GM23338 (cell line): ENCODE measurements around the gene CRYM. TPM values are rescaled to one million over a fixed set of nuclear protein-coding genes. Genes with fewer than 3 reads are reported as not detected.

Experiments used
- ATAC-seq: fragments of 200-7000 bp; cut with Tn5 transposase; 3 replicates; pipeline ENCODE4 v1.9.1; 2020
- DNase-seq: peaks from one replicate; pipeline ENCODE4 v3.0.0-alpha.2; 2015; ENCODE audit warnings: low spot score
- H2AFZ ChIP-seq: fragments of 200-600 bp; sonication (generic); 2 replicates; pipeline ENCODE4 v1.8.0; 2016; ENCODE audit warnings: antibody characterized with exemption, mild to moderate bottlenecking, moderate library complexity
- H3F3A ChIP-seq: fragments of 200-600 bp; sonication (generic); replicated peaks from 2 replicates; pipeline ENCODE4 v1.8.0; 2017; ENCODE audit warnings: antibody characterized with exemption, mixed run types, low read depth
- H3K27ac ChIP-seq: fragments of 200-600 bp; sonication (generic); 2 replicates; pipeline ENCODE4 v1.6.1; 2016; ENCODE audit warnings: low read depth
- H3K27me3 ChIP-seq: fragments of 200-600 bp; sonication (generic); 2 replicates; pipeline ENCODE4 v1.8.0; 2016; ENCODE audit warnings: mild to moderate bottlenecking, mixed run types, moderate library complexity; ENCODE audit not compliant: insufficient read depth
- H3K36me3 ChIP-seq: fragments of 200-600 bp; sonication (generic); 2 replicates; pipeline ENCODE4 v1.8.0; 2016; ENCODE audit warnings: mild to moderate bottlenecking; ENCODE audit not compliant: insufficient read depth
- H3K4me1 ChIP-seq: fragments of 200-600 bp; sonication (generic); 2 replicates; pipeline ENCODE4 v1.8.0; 2016; ENCODE audit warnings: mild to moderate bottlenecking, moderate library complexity; ENCODE audit not compliant: insufficient read depth
- H3K4me2 ChIP-seq: fragments of 200-600 bp; sonication (generic); 2 replicates; pipeline ENCODE4 v1.7.1; 2017; ENCODE audit warnings: mixed run types
- H3K4me3 ChIP-seq: fragments of 200-600 bp; sonication (generic); 2 replicates; pipeline ENCODE4 v1.6.1; 2016; ENCODE audit warnings: mixed run types
- H3K79me2 ChIP-seq: fragments of 200-600 bp; sonication (generic); replicated peaks from 2 replicates; pipeline ENCODE4 v1.8.0; 2017; ENCODE audit warnings: mild to moderate bottlenecking; ENCODE audit not compliant: insufficient read depth
- H3K9me2 ChIP-seq: fragments of 200-600 bp; sonication (generic); 2 replicates; pipeline ENCODE4 v1.8.0; 2017; ENCODE audit not compliant: insufficient read depth
- H4K20me1 ChIP-seq: fragments of 200-600 bp; sonication (generic); replicated peaks from 2 replicates; pipeline ENCODE4 v1.8.0; 2017; ENCODE audit warnings: mild to moderate bottlenecking; ENCODE audit not compliant: insufficient read depth
- H3K27ac Mint-ChIP-seq: 2 replicates; pipeline ENCODE4 v1.8.0; 2020; ENCODE audit warnings: inconsistent platforms, mild to moderate bottlenecking, moderate library complexity, mixed read lengths
- H3K27me3 Mint-ChIP-seq: 3 replicates; pipeline ENCODE4 v1.8.0; 2022; ENCODE audit warnings: low read depth, mild to moderate bottlenecking, moderate library complexity, mixed read lengths, inconsistent platforms; ENCODE audit not compliant: insufficient read depth, poor library complexity
- H3K36me3 Mint-ChIP-seq: 3 replicates; pipeline ENCODE4 v1.8.0; 2021; ENCODE audit warnings: low read depth, mild to moderate bottlenecking, inconsistent platforms, moderate library complexity, mixed read lengths
- H3K4me1 Mint-ChIP-seq: 3 replicates; pipeline ENCODE4 v1.8.0; 2020; ENCODE audit warnings: mild to moderate bottlenecking, inconsistent platforms, mixed read lengths
- H3K4me3 Mint-ChIP-seq: 3 replicates; pipeline ENCODE4 v1.8.0; 2021; ENCODE audit warnings: moderate library complexity, mild to moderate bottlenecking, inconsistent platforms, mixed read lengths
- H3K9me3 Mint-ChIP-seq: 3 replicates; pipeline ENCODE4 v1.8.0; 2020; ENCODE audit warnings: moderate library complexity, mild to moderate bottlenecking, inconsistent platforms, mixed read lengths
- CREB1 ChIP-seq: fragments of 250-450 bp; sonication (Bioruptor Pico); IDR thresholded peaks from 2 replicates; pipeline ENCODE4 v1.5.0; 2020; ENCODE audit warnings: low read depth, mild to moderate bottlenecking, moderate library complexity
- CTCF ChIP-seq, 2 experiments: fragments of 200-600 bp in 1 of 2; sonication (generic) in 1 of 2; conservative IDR thresholded peaks; 2 replicates each; pipeline versions ENCODE4 v1.5.1 to v1.6.1; 2016 to 2017; ENCODE audit warnings: antibody characterized with exemption in 2 of 2, low read depth in 2 of 2, mild to moderate bottlenecking in 2 of 2, moderate library complexity in 1 of 2
- EZH2 ChIP-seq: fragments of 200-600 bp; sonication (generic); IDR thresholded peaks from one replicate; pipeline ENCODE4 v1.8.0; 2017; ENCODE audit warnings: antibody characterized with exemption, mild to moderate bottlenecking, low read depth; ENCODE audit not compliant: unreplicated experiment
- EZH2phosphoT487 ChIP-seq: fragments of 200-600 bp; sonication (generic); IDR thresholded peaks from one replicate; pipeline ENCODE4 v1.8.1; 2018; ENCODE audit warnings: antibody characterized with exemption; ENCODE audit not compliant: unreplicated experiment
- JUNB ChIP-seq: IDR thresholded peaks from one replicate; pipeline ENCODE4 v1.6.1; 2016; ENCODE audit warnings: antibody characterized with exemption; ENCODE audit not compliant: unreplicated experiment
- NANOG ChIP-seq: IDR thresholded peaks from 2 replicates; pipeline ENCODE4 v1.6.1; 2016; ENCODE audit warnings: antibody characterized with exemption, borderline replicate concordance
- POLR2AphosphoS5 ChIP-seq: IDR thresholded peaks from 2 replicates; pipeline ENCODE4 v1.6.1; 2016; ENCODE audit warnings: antibody characterized with exemption, low read depth
- REST ChIP-seq: IDR thresholded peaks from one replicate; pipeline ENCODE4 v1.6.1; 2018; ENCODE audit warnings: antibody characterized with exemption; ENCODE audit not compliant: unreplicated experiment
- STAT1 ChIP-seq: IDR thresholded peaks from one replicate; pipeline ENCODE4 v1.6.1; 2016; ENCODE audit warnings: antibody characterized with exemption; ENCODE audit not compliant: unreplicated experiment
- ZNF114 ChIP-seq: fragments of 250-450 bp; sonication (Bioruptor Pico); IDR thresholded peaks from 2 replicates; pipeline ENCODE4 v1.5.0; 2020; ENCODE audit warnings: mild to moderate bottlenecking, moderate library complexity
- ZNF331 ChIP-seq: fragments of 250-450 bp; sonication (Bioruptor Pico); IDR thresholded peaks from 2 replicates; pipeline ENCODE4 v1.5.0; 2020; ENCODE audit warnings: low read depth, mild to moderate bottlenecking, moderate library complexity
- polyA plus RNA-seq: library from polyadenylated mRNA; unstranded; fragments of >200 nt; fragmentation: Nextera tagmentation; extraction: Ambion mirVana; gene quantifications from 2 replicates; pipeline ENCODE4 v1.2.1, GENCODE V29; 2016
- total RNA-seq: library from RNA; depleted of rRNA; stranded (reverse); fragments of >200 nt; shearing (Covaris generic); gene quantifications from 2 replicates; pipeline ENCODE4 v1.2.3, GENCODE V29; 2014
- TF ChIP-seq, protein P1 (sequence below): fragments of 250-450 bp; sonication (Bioruptor Pico); IDR thresholded peaks from 2 replicates; pipeline ENCODE4 v1.5.0; 2020; ENCODE audit warnings: mild to moderate bottlenecking, moderate library complexity

CRYM gene
- total and polyA plus RNA-seq, 2 experiments from 2014 or later: 15.2 to 18.0 TPM

GRCh38 chr16:21227866-21228265 lies 50.2 kb downstream of the CRYM start:
- peaks cover 12% of the 10 kb centered on the region for H3K4me1 ChIP-seq
- no peak overlapping the region for H3K4me3 ChIP-seq
- Mint-ChIP-seq H3K9me3 (no peaks in the 10 kb centered on the region), H3K27ac (no peak overlapping the region), H3K27me3 (no peaks in the 10 kb centered on the region), H3K4me1 (peaks cover 14% of the 10 kb centered on the region), H3K4me3 (no peak overlapping the region), H3K36me3 (no peaks in the 10 kb centered on the region)
- no peak overlapping the region for H3K4me2 ChIP-seq
- ATAC-seq (no peak), DNase-seq (no peak)
- no peaks in the 10 kb centered on the region for H3K27me3 ChIP-seq
- H3K27ac ChIP-seq: no peak overlapping the region
- no peak for TF ChIP-seq JUNB
- TF ChIP-seq REST: no peak
- no peak for TF ChIP-seq STAT1
- TF ChIP-seq EZH2phosphoT487: no peak
- TF ChIP-seq CTCF (conservative IDR thresholded peaks at IDR 0.05; ENCODE audit: low read depth in 2 of 2): no peak
- TF ChIP-seq, protein P1, sequence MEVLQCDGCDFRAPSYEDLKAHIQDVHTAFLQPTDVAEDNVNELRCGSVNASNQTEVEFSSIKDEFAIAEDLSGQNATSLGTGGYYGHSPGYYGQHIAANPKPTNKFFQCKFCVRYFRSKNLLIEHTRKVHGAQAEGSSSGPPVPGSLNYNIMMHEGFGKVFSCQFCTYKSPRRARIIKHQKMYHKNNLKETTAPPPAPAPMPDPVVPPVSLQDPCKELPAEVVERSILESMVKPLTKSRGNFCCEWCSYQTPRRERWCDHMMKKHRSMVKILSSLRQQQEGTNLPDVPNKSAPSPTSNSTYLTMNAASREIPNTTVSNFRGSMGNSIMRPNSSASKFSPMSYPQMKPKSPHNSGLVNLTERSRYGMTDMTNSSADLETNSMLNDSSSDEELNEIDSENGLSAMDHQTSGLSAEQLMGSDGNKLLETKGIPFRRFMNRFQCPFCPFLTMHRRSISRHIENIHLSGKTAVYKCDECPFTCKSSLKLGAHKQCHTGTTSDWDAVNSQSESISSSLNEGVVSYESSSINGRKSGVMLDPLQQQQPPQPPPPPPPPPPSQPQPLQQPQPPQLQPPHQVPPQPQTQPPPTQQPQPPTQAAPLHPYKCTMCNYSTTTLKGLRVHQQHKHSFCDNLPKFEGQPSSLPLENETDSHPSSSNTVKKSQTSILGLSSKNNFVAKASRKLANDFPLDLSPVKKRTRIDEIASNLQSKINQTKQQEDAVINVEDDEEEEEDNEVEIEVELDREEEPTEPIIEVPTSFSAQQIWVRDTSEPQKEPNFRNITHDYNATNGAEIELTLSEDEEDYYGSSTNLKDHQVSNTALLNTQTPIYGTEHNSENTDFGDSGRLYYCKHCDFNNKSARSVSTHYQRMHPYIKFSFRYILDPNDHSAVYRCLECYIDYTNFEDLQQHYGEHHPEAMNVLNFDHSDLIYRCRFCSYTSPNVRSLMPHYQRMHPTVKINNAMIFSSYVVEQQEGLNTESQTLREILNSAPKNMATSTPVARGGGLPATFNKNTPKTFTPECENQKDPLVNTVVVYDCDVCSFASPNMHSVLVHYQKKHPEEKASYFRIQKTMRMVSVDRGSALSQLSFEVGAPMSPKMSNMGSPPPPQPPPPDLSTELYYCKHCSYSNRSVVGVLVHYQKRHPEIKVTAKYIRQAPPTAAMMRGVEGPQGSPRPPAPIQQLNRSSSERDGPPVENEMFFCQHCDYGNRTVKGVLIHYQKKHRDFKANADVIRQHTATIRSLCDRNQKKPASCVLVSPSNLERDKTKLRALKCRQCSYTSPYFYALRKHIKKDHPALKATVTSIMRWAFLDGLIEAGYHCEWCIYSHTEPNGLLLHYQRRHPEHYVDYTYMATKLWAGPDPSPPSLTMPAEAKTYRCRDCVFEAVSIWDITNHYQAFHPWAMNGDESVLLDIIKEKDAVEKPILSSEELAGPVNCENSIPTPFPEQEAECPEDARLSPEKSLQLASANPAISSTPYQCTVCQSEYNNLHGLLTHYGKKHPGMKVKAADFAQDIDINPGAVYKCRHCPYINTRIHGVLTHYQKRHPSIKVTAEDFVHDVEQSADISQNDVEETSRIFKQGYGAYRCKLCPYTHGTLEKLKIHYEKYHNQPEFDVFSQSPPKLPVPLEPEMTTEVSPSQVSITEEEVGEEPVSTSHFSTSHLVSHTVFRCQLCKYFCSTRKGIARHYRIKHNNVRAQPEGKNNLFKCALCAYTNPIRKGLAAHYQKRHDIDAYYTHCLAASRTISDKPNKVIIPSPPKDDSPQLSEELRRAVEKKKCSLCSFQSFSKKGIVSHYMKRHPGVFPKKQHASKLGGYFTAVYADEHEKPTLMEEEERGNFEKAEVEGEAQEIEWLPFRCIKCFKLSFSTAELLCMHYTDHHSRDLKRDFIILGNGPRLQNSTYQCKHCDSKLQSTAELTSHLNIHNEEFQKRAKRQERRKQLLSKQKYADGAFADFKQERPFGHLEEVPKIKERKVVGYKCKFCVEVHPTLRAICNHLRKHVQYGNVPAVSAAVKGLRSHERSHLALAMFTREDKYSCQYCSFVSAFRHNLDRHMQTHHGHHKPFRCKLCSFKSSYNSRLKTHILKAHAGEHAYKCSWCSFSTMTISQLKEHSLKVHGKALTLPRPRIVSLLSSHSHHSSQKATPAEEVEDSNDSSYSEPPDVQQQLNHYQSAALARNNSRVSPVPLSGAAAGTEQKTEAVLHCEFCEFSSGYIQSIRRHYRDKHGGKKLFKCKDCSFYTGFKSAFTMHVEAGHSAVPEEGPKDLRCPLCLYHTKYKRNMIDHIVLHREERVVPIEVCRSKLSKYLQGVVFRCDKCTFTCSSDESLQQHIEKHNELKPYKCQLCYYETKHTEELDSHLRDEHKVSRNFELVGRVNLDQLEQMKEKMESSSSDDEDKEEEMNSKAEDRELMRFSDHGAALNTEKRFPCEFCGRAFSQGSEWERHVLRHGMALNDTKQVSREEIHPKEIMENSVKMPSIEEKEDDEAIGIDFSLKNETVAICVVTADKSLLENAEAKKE (CRISPR knock-in tag): no peak
- no peak for TF ChIP-seq NANOG
- TF ChIP-seq ZNF114 (CRISPR knock-in tag): no peak
- no peak for TF ChIP-seq ZNF331 (CRISPR knock-in tag)
- no peak for TF ChIP-seq POLR2AphosphoS5
- no peak for TF ChIP-seq EZH2
- no peak for TF ChIP-seq CREB1
- H3K36me3 ChIP-seq: no peaks in the 10 kb centered on the region
- H3F3A ChIP-seq: no peaks in the 10 kb centered on the region
- no peaks in the 10 kb centered on the region for H3K79me2 ChIP-seq
- H4K20me1 ChIP-seq: no peaks in the 10 kb centered on the region
- H3K9me2 ChIP-seq: 0 out of 2 replicates have a peak, but pooled peaks cover 9% of the 10 kb centered on the region
- H2AFZ ChIP-seq: no peak overlapping the region
